ENCODE data around the gene GGA1.
A peak's percentile ranks its signal among the peaks of the same experiment; 100 is the strongest.
"Not testable (repeated sequence)": the region's sequence is repeated elsewhere in the genome, so short reads cannot be mapped to it uniquely, and the experiment has no call there.

Gene GGA1

DNA sequence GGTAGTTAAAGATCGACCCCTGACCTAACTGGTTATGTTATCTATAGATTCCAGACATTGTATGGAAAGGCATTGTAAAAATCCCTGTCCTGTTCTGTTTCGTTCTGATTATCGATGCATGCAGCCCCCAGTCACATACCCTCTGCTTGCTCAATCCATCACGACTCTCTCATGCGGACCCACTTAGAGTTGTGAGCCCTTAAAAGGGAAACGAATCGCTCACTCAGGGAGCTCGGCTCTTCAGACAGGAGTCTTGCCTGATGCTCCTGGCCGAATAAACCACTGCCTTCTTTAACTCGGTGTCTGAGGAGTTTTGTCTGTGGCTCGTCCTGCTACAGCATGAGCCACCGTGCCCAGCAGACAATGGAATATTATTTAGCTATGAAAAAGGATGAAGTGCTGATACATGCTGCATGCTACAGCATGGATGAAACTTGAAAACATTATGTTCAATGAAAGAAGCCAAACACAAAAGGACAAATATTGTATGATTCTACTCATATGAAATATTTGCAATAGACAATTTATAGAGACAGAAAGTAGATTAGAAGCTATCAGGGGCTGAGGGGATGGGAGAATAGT is 16.7 kb upstream of the GGA1 start:
- TF ChIP-seq, protein P1, sequence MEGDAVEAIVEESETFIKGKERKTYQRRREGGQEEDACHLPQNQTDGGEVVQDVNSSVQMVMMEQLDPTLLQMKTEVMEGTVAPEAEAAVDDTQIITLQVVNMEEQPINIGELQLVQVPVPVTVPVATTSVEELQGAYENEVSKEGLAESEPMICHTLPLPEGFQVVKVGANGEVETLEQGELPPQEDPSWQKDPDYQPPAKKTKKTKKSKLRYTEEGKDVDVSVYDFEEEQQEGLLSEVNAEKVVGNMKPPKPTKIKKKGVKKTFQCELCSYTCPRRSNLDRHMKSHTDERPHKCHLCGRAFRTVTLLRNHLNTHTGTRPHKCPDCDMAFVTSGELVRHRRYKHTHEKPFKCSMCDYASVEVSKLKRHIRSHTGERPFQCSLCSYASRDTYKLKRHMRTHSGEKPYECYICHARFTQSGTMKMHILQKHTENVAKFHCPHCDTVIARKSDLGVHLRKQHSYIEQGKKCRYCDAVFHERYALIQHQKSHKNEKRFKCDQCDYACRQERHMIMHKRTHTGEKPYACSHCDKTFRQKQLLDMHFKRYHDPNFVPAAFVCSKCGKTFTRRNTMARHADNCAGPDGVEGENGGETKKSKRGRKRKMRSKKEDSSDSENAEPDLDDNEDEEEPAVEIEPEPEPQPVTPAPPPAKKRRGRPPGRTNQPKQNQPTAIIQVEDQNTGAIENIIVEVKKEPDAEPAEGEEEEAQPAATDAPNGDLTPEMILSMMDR (IDR thresholded peaks at IDR 0.05; ENCODE audit: low read depth, low read length) = no peak
- Histone ChIP-seq H3K36me3 (no peaks in the 10 kb centered on the region), H3K4me3 (ENCODE audit: low read depth, low read length) (no peak overlapping the region), H3K27ac (no peak overlapping the region), H3K9me3 (ENCODE audit: severe bottlenecking) (no peaks in the 10 kb centered on the region), H3K27me3 (ENCODE audit: insufficient read depth, low read depth, severe bottlenecking) (no peaks in the 10 kb centered on the region)
- no peak for DNase-seq

DNA sequence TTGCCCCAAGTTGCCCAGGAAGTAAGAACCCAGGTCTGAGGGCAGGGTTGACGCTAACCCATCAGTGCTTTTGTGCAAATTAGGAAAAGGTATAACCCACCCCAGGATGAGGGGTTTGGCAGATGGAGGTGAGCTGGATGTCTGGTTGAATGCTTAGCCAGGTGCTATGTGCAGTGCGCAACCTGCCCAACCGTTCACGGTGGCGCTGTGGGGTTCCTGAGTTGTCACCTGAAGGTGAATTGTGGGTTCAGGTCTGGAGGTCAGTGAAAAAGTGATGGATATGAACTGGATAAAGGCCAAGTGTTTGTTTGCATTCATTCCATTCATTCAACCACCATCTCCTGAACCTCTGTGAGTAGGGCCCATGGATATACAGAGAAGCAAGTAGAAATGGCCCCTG is 14.4 kb upstream of the GGA1 start:
- DNase-seq = no peak

DNA sequence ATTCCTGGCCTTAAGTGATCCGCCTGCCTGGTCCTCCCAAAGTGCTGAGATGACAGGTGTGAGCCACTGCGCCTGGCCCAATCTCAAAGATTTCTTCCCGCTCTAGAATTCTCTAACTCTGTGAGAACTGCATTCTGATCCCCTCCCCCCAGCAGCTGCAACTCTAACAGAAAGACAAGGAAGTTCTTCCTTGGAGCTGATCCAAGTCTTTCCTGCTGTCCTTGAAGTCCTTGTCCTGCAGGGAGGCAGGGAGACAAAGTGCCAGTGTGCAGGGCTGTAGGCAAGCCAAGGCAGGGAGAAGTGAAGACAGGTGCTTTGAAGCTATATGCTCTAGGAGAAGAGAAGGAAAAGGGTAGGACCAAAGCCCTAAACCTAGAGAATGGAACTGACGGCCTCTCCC is 9.5 kb upstream of the GGA1 start:
- TF ChIP-seq, protein P1 (IDR thresholded peaks at IDR 0.05; ENCODE audit: low read depth, low read length) = no peak
- no peak overlapping the region for H3K4me3 ChIP-seq (ENCODE audit: low read depth, low read length)
- H3K27ac ChIP-seq = no peak overlapping the region
- H3K27me3 ChIP-seq (ENCODE audit: insufficient read depth, low read depth, severe bottlenecking) = no peaks in the 10 kb centered on the region
- no peaks in the 10 kb centered on the region for H3K36me3 ChIP-seq
- no peaks in the 10 kb centered on the region for H3K9me3 ChIP-seq (ENCODE audit: severe bottlenecking)
- DNase-seq = no peak

More for the DNA sequence above, 14.4 kb upstream of the GGA1 start:
- TF ChIP-seq, protein P1 (IDR thresholded peaks at IDR 0.05; ENCODE audit: low read depth, low read length) = 0 out of 2 replicates have a peak, but pooled peaks have one; percentile 2
- Histone ChIP-seq H3K36me3 (no peaks in the 10 kb centered on the region), H3K4me3 (ENCODE audit: low read depth, low read length) (no peak overlapping the region), H3K9me3 (ENCODE audit: severe bottlenecking) (no peaks in the 10 kb centered on the region), H3K27ac (no peak overlapping the region), H3K27me3 (ENCODE audit: insufficient read depth, low read depth, severe bottlenecking) (no peaks in the 10 kb centered on the region)

DNA sequence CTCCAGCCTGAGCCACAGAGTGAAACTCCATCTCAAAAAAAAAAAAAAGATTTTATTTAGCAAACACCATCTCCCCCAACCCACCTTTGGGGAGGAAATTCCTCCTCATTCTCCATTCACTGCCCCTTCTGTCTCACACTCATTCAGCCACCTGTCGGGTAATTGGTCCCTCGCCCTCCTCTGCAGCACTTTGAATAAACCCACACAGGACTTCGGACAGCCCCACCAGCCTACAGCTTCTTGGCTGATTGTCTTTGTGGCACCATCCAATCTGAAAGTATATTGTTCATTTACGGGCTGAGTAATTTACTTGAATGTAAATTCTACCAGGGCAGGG is 7.5 kb upstream of the GGA1 start:
- Histone ChIP-seq H3K9me3 (ENCODE audit: severe bottlenecking) (no peaks in the 10 kb centered on the region), H3K27ac (no peak overlapping the region), H3K4me3 (ENCODE audit: low read depth, low read length) (no peak overlapping the region), H3K27me3 (ENCODE audit: insufficient read depth, low read depth, severe bottlenecking) (no peaks in the 10 kb centered on the region), H3K36me3 (no peaks in the 10 kb centered on the region)
- TF ChIP-seq, protein P1 (IDR thresholded peaks at IDR 0.05; ENCODE audit: low read depth, low read length) = no peak
- DNase-seq = no peak

DNA sequence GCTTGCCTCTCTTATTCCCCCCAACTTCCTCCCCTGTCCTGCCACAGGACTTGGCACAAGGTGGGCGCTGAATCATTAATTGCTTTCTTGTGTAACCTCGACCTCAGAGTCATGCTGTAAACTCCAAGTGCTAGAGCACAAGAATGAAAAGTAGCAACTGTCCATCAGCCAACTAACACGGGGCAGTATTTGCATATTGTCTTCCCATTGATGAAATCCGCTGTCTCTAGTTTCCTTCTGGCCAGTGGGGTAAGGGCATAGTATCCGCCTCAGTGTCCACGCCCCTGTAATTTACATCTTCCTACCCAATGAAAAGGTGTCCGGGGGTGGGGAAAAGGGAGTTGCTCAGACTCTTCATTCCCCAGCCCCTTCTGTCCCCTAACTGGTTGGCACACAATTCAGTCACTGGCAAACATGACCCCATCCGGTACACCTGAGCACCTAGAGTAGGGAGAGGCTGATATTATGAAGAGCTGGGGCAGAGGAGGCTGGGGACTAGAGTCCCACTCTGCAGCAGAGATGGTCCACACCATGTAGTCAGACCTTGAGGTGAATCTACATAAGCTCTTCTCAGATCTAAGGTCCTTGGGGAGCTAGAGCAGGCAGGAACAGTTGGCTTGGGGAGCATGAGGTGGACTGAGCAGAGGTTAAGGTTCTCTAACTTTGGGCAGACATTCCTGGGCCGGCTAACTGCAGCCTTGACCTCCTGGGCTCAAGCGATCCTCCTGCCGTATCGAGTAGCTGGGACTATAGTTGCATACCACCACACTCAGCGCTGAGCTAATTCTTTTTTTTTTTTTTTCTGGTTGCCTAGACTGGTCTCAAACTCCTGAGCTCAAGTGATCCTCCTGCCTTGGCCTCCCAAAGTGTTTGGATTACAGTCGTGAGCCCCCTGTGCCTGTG is 6.8 kb upstream of the GGA1 start:
- no peaks in the 10 kb centered on the region for H3K9me3 ChIP-seq (ENCODE audit: severe bottlenecking)
- no peak overlapping the region for H3K4me3 ChIP-seq (ENCODE audit: low read depth, low read length)
- TF ChIP-seq, protein P1 (IDR thresholded peaks at IDR 0.05; ENCODE audit: low read depth, low read length) = no peak
- no peaks in the 10 kb centered on the region for H3K27me3 ChIP-seq (ENCODE audit: insufficient read depth, low read depth, severe bottlenecking)
- H3K27ac ChIP-seq = no peak overlapping the region
- no peak for DNase-seq
- no peaks in the 10 kb centered on the region for H3K36me3 ChIP-seq

DNA sequence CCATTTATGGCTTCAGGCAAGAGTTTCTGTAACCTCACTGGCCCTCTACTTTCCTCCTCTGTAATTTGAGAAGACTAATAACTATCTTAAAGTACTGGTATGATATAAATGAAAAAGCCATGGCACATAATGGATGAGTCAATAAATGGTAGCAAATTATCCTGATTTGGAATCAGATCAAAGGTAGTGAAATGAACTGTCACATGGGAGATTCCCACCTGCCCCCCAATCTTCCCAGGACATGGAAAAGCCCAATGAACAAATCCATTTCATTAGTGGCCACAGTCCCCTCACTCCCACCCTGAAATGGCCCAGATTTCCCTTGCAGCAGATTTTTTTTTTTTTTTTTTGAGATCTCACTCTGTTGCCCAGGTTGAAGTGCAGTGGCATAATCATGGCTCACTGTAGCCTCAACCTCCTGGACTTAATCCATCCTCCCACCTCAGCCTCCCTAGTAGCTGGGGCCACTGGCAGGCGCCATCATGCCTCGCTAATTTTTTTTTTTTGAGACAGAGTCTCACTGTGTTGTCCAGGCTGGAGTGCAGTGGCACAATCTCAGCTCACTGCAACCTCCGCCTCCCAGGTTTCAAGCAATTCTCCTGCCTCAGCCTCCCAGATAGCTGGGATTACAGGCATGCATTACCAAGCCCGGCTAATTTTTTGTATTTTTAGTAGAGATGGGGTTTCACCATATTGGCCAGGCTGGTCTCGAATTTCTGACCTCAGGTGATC is 5.9 kb upstream of the GGA1 start:
- not testable (repeated sequence) for H3K36me3 ChIP-seq; H3K27me3 ChIP-seq (ENCODE audit: insufficient read depth, low read depth, severe bottlenecking); H3K27ac ChIP-seq; H3K4me3 ChIP-seq (ENCODE audit: low read depth, low read length); DNase-seq; H3K9me3 ChIP-seq (ENCODE audit: severe bottlenecking)

Measured in WERI-Rb-1 (cell line).